Glutamatergic neuron (in vitro differentiated cells): ENCODE measurements around the gene RASSF8. TPM values are rescaled to one million over a fixed set of nuclear protein-coding genes. Genes with fewer than 3 reads are reported as not detected.

Source experiments
- DNase-seq: peaks from one replicate; pipeline ENCODE4 v3.0.0; 2022
- H3K27ac Mint-ChIP-seq: one replicate; pipeline ENCODE4 v1.8.0; 2020; ENCODE audit warnings: mild to moderate bottlenecking, mixed read lengths, inconsistent platforms; ENCODE audit not compliant: unreplicated experiment
- H3K27me3 Mint-ChIP-seq: one replicate; pipeline ENCODE4 v1.8.0; 2020; ENCODE audit warnings: mild to moderate bottlenecking, moderate library complexity, mixed read lengths, inconsistent platforms; ENCODE audit not compliant: unreplicated experiment
- H3K36me3 Mint-ChIP-seq: one replicate; pipeline ENCODE4 v1.8.0; 2020; ENCODE audit warnings: mild to moderate bottlenecking, mixed read lengths, inconsistent platforms; ENCODE audit not compliant: unreplicated experiment
- H3K4me1 Mint-ChIP-seq: one replicate; pipeline ENCODE4 v1.8.0; 2020; ENCODE audit warnings: mild to moderate bottlenecking, low read depth, mixed read lengths, inconsistent platforms; ENCODE audit not compliant: unreplicated experiment
- H3K4me3 Mint-ChIP-seq: one replicate; pipeline ENCODE4 v1.8.0; 2020; ENCODE audit warnings: mild to moderate bottlenecking, mixed read lengths, inconsistent platforms; ENCODE audit not compliant: unreplicated experiment
- H3K9me3 Mint-ChIP-seq: one replicate; pipeline ENCODE4 v1.8.0; 2020; ENCODE audit warnings: mild to moderate bottlenecking, moderate library complexity, mixed read lengths, inconsistent platforms; ENCODE audit not compliant: unreplicated experiment
- CTCF ChIP-seq: fragments of 200-600 bp; sonication (generic); IDR thresholded peaks from one replicate; pipeline ENCODE4 v1.5.0; 2021; ENCODE audit not compliant: partially characterized antibody, unreplicated experiment
- total RNA-seq: library from RNA; stranded (reverse); fragmentation: NEBNext Ultra II Directional; extraction: Animal tissue kit (Norgen Biotek cat#: 25700); gene quantifications from one replicate; pipeline ENCODE4 v1.2.1, GENCODE V29; 2021; ENCODE audit not compliant: unreplicated experiment

Gene RASSF8
- total RNA-seq, 1 donor from 2014 or later, result 41.3 TPM

GRCh38 chr12:26027401-26027800 lies 68.9 kb downstream of the RASSF8 start:
- H3K36me3 Mint-ChIP-seq, result no peaks in the 10 kb centered on the region
- H3K4me3 Mint-ChIP-seq, result peak overlapping the region; percentile 47
- DNase-seq, result no peak
- peak overlapping the region; percentile 88 for H3K27ac Mint-ChIP-seq
- peaks cover 2% of the 10 kb centered on the region for H3K27me3 Mint-ChIP-seq
- H3K9me3 Mint-ChIP-seq, result peaks cover 5% of the 10 kb centered on the region
- no peak for TF ChIP-seq CTCF
- peaks cover 18% of the 10 kb centered on the region for H3K4me1 Mint-ChIP-seq

- Mint-ChIP-seq H3K36me3 (no peaks in the 10 kb centered on the region), H3K27ac (peak overlapping the region; percentile 50), H3K4me3 (peak overlapping the region; percentile 11), H3K9me3 (peaks cover 5% of the 10 kb centered on the region), H3K4me1 (peaks cover 20% of the 10 kb centered on the region), H3K27me3 (peaks cover 2% of the 10 kb centered on the region)
- DNase-seq, result no peak
- TF ChIP-seq CTCF, result peak; percentile 77
Measured at GRCh38 chr12:26028953-26029735, 70.7 kb downstream of the RASSF8 start.

DNA sequence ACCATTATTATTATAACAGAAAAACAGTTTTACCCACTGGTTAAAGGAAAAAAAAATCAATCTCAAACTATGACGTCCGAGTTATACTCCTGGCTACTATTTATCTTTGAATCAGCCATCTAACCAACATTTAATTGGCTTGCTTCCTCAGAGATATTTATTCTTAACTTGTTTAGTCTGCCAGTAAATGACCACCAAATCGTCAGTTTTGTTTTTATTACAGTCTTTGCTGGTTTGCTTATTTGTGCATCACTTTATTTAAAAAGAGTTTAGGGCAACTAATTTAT lies 71.2 kb downstream of the RASSF8 start:
- H3K36me3 Mint-ChIP-seq, result no peaks in the 10 kb centered on the region
- no peak overlapping the region for H3K27ac Mint-ChIP-seq
- no peak for TF ChIP-seq CTCF
- H3K27me3 Mint-ChIP-seq, result peaks cover 2% of the 10 kb centered on the region
- no peak overlapping the region for H3K4me3 Mint-ChIP-seq
- DNase-seq, result no peak
- peaks cover 5% of the 10 kb centered on the region for H3K9me3 Mint-ChIP-seq
- peaks cover 20% of the 10 kb centered on the region for H3K4me1 Mint-ChIP-seq

DNA sequence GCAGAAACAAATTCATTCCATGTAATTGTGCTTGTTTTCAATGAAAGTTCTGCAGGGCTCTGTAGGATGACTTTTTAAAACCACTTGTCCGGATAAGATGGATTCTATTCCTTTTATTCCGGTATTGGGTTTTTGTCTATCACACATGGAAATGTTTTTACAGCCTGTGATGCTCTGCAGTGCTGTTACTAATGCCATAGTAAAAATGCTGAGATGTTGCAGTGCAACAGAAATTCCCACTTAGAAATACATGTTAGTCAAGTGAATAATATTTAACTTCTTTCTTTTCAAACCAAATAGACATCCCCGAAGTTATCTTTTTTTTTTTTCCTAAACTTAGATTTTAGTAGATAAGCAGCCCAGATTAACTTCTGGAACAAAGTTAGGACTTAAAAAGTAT lies 71.9 kb downstream of the RASSF8 start:
- no peaks in the 10 kb centered on the region for H3K36me3 Mint-ChIP-seq
- no peak for TF ChIP-seq CTCF
- H3K27me3 Mint-ChIP-seq, result peaks cover 2% of the 10 kb centered on the region
- peaks cover 20% of the 10 kb centered on the region for H3K4me1 Mint-ChIP-seq
- H3K4me3 Mint-ChIP-seq, result no peak overlapping the region
- H3K27ac Mint-ChIP-seq, result no peak overlapping the region
- DNase-seq, result no peak
- peaks cover 5% of the 10 kb centered on the region for H3K9me3 Mint-ChIP-seq

GRCh38 chr12:26031318-26031717 lies 72.8 kb downstream of the RASSF8 start:
- Mint-ChIP-seq H3K4me1 (peaks cover 20% of the 10 kb centered on the region), H3K27ac (peak overlapping the region; percentile 71), H3K27me3 (peaks cover 2% of the 10 kb centered on the region), H3K9me3 (peaks cover 5% of the 10 kb centered on the region), H3K4me3 (no peak overlapping the region), H3K36me3 (no peaks in the 10 kb centered on the region)
- no peak for TF ChIP-seq CTCF
- DNase-seq, result no peak
